Nephron (organoid): ENCODE results near the gene HPDL.
"Not testable (repeated sequence)": the region's sequence is repeated elsewhere in the genome, so short reads cannot be mapped to it uniquely, and the experiment has no call there.

Source experiments
- H3K27ac Mint-ChIP-seq, 3 experiments: 2 replicates each; pipeline ENCODE4 v1.8.0; 2020; ENCODE audit warnings: mixed read lengths in 3 of 3, mild to moderate bottlenecking in 2 of 3, moderate library complexity in 1 of 3
- H3K27me3 Mint-ChIP-seq: 2 replicates; pipeline ENCODE4 v1.8.0; 2021; ENCODE audit warnings: low read depth, mild to moderate bottlenecking, moderate library complexity, mixed read lengths
- H3K36me3 Mint-ChIP-seq: 2 replicates; pipeline ENCODE4 v1.8.0; 2020; ENCODE audit warnings: low read depth, mixed read lengths
- H3K4me1 Mint-ChIP-seq: 2 replicates; pipeline ENCODE4 v1.8.0; 2020; ENCODE audit warnings: mixed read lengths
- H3K4me3 Mint-ChIP-seq, 3 experiments: 2 replicates each; pipeline ENCODE4 v1.8.0; 2020; ENCODE audit warnings: mild to moderate bottlenecking in 3 of 3, mixed read lengths in 3 of 3, moderate library complexity in 2 of 3
- H3K9me3 Mint-ChIP-seq: 2 replicates; pipeline ENCODE4 v1.8.0; 2020; ENCODE audit warnings: mixed read lengths
- CTCF ChIP-seq, 3 experiments: fragments of 200-600 bp; sonication (generic); IDR thresholded peaks; one replicate each; pipeline ENCODE4 v1.5.0; 2021; ENCODE audit warnings: antibody characterized with exemption in 3 of 3; ENCODE audit not compliant: unreplicated experiment in 3 of 3

Gene HPDL

GRCh38 chr1:45326627-45327623, at the start of gene HPDL:
HPDL (plus strand) TSS chr1:45326895; CDS start chr1:45327149, 254 bp downstream.
- Mint-ChIP-seq H3K27ac (peak within 1 kb of the TSS in 2 of 3 experiments; percentile 41 to 76), H3K4me1 (peaks cover 9% of the 10 kb centered on the region), H3K27me3 (no peaks in the 10 kb centered on the region), H3K9me3 (no peaks in the 10 kb centered on the region), H3K36me3 (peaks cover 14% of the 10 kb centered on the region), H3K4me3 (peak within 1 kb of the TSS; percentile 68 to 69 (median 68))
- no peak for TF ChIP-seq CTCF (IDR thresholded peaks at IDR 0.05; ENCODE audit: unreplicated experiment in 3 of 3)

- Mint-ChIP-seq H3K4me3 (no peak overlapping the region), H3K27ac (no peak overlapping the region), H3K9me3 (peaks cover 27% of the 10 kb centered on the region), H3K36me3 (no peaks in the 10 kb centered on the region), H3K27me3 (peaks cover 3% of the 10 kb centered on the region), H3K4me1 (peaks cover 5% of the 10 kb centered on the region)
- TF ChIP-seq CTCF (IDR thresholded peaks at IDR 0.05; ENCODE audit: unreplicated experiment in 3 of 3) = no peak
Measured at GRCh38 chr1:45282351-45282750, 44.3 kb upstream of the HPDL start.

GRCh38 chr1:45284858-45285257, 41.8 kb upstream of the HPDL start:
- H3K36me3 Mint-ChIP-seq, H3K27ac Mint-ChIP-seq, H3K4me1 Mint-ChIP-seq, H3K27me3 Mint-ChIP-seq, H3K4me3 Mint-ChIP-seq: not testable (repeated sequence)
- H3K9me3 Mint-ChIP-seq = peaks cover 10% of the 10 kb centered on the region

GRCh38 chr1:45286521-45286920, 40.2 kb upstream of the HPDL start:
- not testable (repeated sequence) for H3K27ac Mint-ChIP-seq, H3K36me3 Mint-ChIP-seq, H3K27me3 Mint-ChIP-seq, H3K9me3 Mint-ChIP-seq, H3K4me1 Mint-ChIP-seq, H3K4me3 Mint-ChIP-seq

- not testable (repeated sequence) for H3K4me3 Mint-ChIP-seq, H3K4me1 Mint-ChIP-seq, H3K27me3 Mint-ChIP-seq, H3K9me3 Mint-ChIP-seq, H3K36me3 Mint-ChIP-seq, H3K27ac Mint-ChIP-seq
Measured at GRCh38 chr1:45291002-45291401, 35.7 kb upstream of the HPDL start.

- no peaks in the 10 kb centered on the region for H3K36me3 Mint-ChIP-seq
- H3K4me1 Mint-ChIP-seq = no peaks in the 10 kb centered on the region
- no peaks in the 10 kb centered on the region for H3K9me3 Mint-ChIP-seq
- H3K4me3 Mint-ChIP-seq = no peak overlapping the region
- no peaks in the 10 kb centered on the region for H3K27me3 Mint-ChIP-seq
- no peak for TF ChIP-seq CTCF (IDR thresholded peaks at IDR 0.05; ENCODE audit: unreplicated experiment in 3 of 3)
- peak overlapping the region in 1 of 3 experiments; percentile 12 for H3K27ac Mint-ChIP-seq
Measured at GRCh38 chr1:45291716-45292115, 35.0 kb upstream of the HPDL start.

GRCh38 chr1:45297666-45298356, 28.9 kb upstream of the HPDL start:
- TF ChIP-seq CTCF (IDR thresholded peaks at IDR 0.05; ENCODE audit: unreplicated experiment in 3 of 3) = no peak
- no peaks in the 10 kb centered on the region for H3K27me3 Mint-ChIP-seq
- no peaks in the 10 kb centered on the region for H3K36me3 Mint-ChIP-seq
- H3K9me3 Mint-ChIP-seq = no peaks in the 10 kb centered on the region
- H3K4me3 Mint-ChIP-seq = no peak overlapping the region
- H3K27ac Mint-ChIP-seq = peak overlapping the region in 2 of 3 experiments; percentile 55 to 75
- peaks cover 19% of the 10 kb centered on the region for H3K4me1 Mint-ChIP-seq
